ENCODE data around the gene TOX3.

DNA sequence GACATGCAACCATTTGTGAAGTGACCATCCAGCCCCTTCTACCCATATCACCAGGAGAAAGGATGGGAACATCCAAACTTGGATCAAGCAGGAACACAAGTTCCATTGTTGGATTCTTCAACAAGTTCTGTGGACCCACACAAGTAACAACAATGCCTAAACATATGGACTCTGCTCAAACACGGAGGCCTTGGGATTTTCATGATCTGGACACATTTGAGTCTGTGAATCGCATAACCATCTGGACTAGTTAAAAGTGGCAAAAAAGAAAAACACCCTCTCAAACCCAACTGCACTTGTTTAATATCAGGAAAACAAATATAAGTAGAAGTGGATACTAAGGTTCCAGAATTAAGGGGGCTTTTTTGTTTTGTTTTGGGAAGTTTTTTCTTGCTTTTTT, 70.8 kb downstream of the TOX3 start:
- no peak for TF ChIP-seq POLR2A (IDR thresholded peaks at IDR 0.05; ENCODE audit: control extremely low read depth in 1 of 2, low read depth in 2 of 2, low read length in 2 of 2)
- no peak for TF ChIP-seq JUND (IDR thresholded peaks at IDR 0.05; ENCODE audit: low read length)

Data from H1 (cell line).